ENCODE data around the gene PRSS2.
"Not testable (repeated sequence)": the region's sequence is repeated elsewhere in the genome, so short reads cannot be mapped to it uniquely, and the experiment has no call there.

PRSS2 gene

GRCh38 chr7:142749218-142749993, 21.4 kb upstream of the PRSS2 start, which contains the start of gene PRSS1:
Gene PRSS1 (plus strand): TSS chr7:142749472. CDS start chr7:142749485, 13 bp downstream.
- FAIRE-seq (no peak), DNase-seq (ENCODE audit: insufficient read length, low spot score) (no peak)
- TF ChIP-seq PAX5 (IDR thresholded peaks at IDR 0.05; ENCODE audit: insufficient read depth, low read length, severe bottlenecking), result no peak
- TF ChIP-seq TAF1 (IDR thresholded peaks at IDR 0.05; ENCODE audit: low read depth, low read length), result no peak
- TF ChIP-seq POLR2AphosphoS5 (IDR thresholded peaks at IDR 0.05; ENCODE audit: low read depth, low read length), result no peak
- TF ChIP-seq POU2F2 (IDR thresholded peaks at IDR 0.05; ENCODE audit: low read depth, low read length), result no peak
- no peak for TF ChIP-seq SPI1 (IDR thresholded peaks at IDR 0.05; ENCODE audit: low read depth, low read length)
- no peak for TF ChIP-seq POLR2A (IDR thresholded peaks at IDR 0.05; ENCODE audit: low read depth, low read length)

GRCh38 chr7:142750321-142750938, 20.3 kb upstream of the PRSS2 start:
- no peak for DNase-seq (ENCODE audit: insufficient read length, low spot score)
- no peak for FAIRE-seq
- no peak for TF ChIP-seq POLR2A (IDR thresholded peaks at IDR 0.05; ENCODE audit: low read depth, low read length)
- TF ChIP-seq POLR2AphosphoS5 (IDR thresholded peaks at IDR 0.05; ENCODE audit: low read depth, low read length), result no peak

- DNase-seq (ENCODE audit: insufficient read length, low spot score); FAIRE-seq: not testable (repeated sequence)
These were observed 19.1 kb upstream of the PRSS2 start for GRCh38 chr7:142751526-142752175.

- no peak for FAIRE-seq
- DNase-seq (ENCODE audit: insufficient read length, low spot score), result no peak
- no peak for TF ChIP-seq PAX5 (IDR thresholded peaks at IDR 0.05; ENCODE audit: insufficient read depth, low read length, severe bottlenecking)
- TF ChIP-seq TAF1 (IDR thresholded peaks at IDR 0.05; ENCODE audit: low read depth, low read length), result no peak
These were observed 18.2 kb upstream of the PRSS2 start for GRCh38 chr7:142752376-142753225.

GRCh38 chr7:142753366-142753765, 17.4 kb upstream of the PRSS2 start:
- DNase-seq (ENCODE audit: insufficient read length, low spot score) (no peak), FAIRE-seq (no peak)
- TF ChIP-seq POU2F2 (IDR thresholded peaks at IDR 0.05; ENCODE audit: low read depth, low read length) (no peak), PAX5 (IDR thresholded peaks at IDR 0.05; ENCODE audit: insufficient read depth, low read length, severe bottlenecking) (no peak), POLR2A (IDR thresholded peaks at IDR 0.05; ENCODE audit: low read depth, low read length) (no peak), SPI1 (IDR thresholded peaks at IDR 0.05; ENCODE audit: low read depth, low read length) (no peak)

GRCh38 chr7:142753925-142754491, 16.8 kb upstream of the PRSS2 start:
- peak; percentile 28 for FAIRE-seq
- DNase-seq (ENCODE audit: insufficient read length, low spot score), result not testable (repeated sequence)

GRCh38 chr7:142754681-142755575, 15.8 kb upstream of the PRSS2 start:
- no peak for FAIRE-seq

GRCh38 chr7:142758312-142758711, 12.5 kb upstream of the PRSS2 start:
- FAIRE-seq; DNase-seq (ENCODE audit: insufficient read length, low spot score): not testable (repeated sequence)

More at GRCh38 chr7:142754681-142755575, 15.8 kb upstream of the PRSS2 start:
- DNase-seq (ENCODE audit: insufficient read length, low spot score), result no peak
- no peak for TF ChIP-seq SPI1 (IDR thresholded peaks at IDR 0.05; ENCODE audit: low read depth, low read length)
- no peak for TF ChIP-seq POLR2AphosphoS5 (IDR thresholded peaks at IDR 0.05; ENCODE audit: low read depth, low read length)
- no peak for TF ChIP-seq POU2F2 (IDR thresholded peaks at IDR 0.05; ENCODE audit: low read depth, low read length)
- TF ChIP-seq TAF1 (IDR thresholded peaks at IDR 0.05; ENCODE audit: low read depth, low read length), result no peak
- TF ChIP-seq POLR2A (IDR thresholded peaks at IDR 0.05; ENCODE audit: low read depth, low read length), result no peak
- no peak for TF ChIP-seq PAX5 (IDR thresholded peaks at IDR 0.05; ENCODE audit: insufficient read depth, low read length, severe bottlenecking)

- DNase-seq (ENCODE audit: insufficient read length, low spot score) (no peak), FAIRE-seq (no peak)
- TF ChIP-seq PAX5 (IDR thresholded peaks at IDR 0.05; ENCODE audit: insufficient read depth, low read length, severe bottlenecking), result no peak
- no peak for TF ChIP-seq POLR2A (IDR thresholded peaks at IDR 0.05; ENCODE audit: low read depth, low read length)
- no peak for TF ChIP-seq SPI1 (IDR thresholded peaks at IDR 0.05; ENCODE audit: low read depth, low read length)
- TF ChIP-seq TAF1 (IDR thresholded peaks at IDR 0.05; ENCODE audit: low read depth, low read length), result no peak
- no peak for TF ChIP-seq POLR2AphosphoS5 (IDR thresholded peaks at IDR 0.05; ENCODE audit: low read depth, low read length)
- no peak for TF ChIP-seq POU2F2 (IDR thresholded peaks at IDR 0.05; ENCODE audit: low read depth, low read length)
These were observed 11.3 kb upstream of the PRSS2 start for GRCh38 chr7:142759433-142759832.

Data from GM12891 (cell line).